ENCODE results near the gene ACSL3.

Gene ACSL3

GRCh38 chr2:222893716-222894115, 32.9 kb downstream of the ACSL3 start:
- H2BK12ac ChIP-seq (ENCODE audit: low read length) = no peak overlapping the region
- no peak overlapping the region for H2AK5ac ChIP-seq (ENCODE audit: low read length)
- H3K27ac ChIP-seq (ENCODE audit: low read depth, low read length) = no peak overlapping the region
- no peak overlapping the region for H4K8ac ChIP-seq (ENCODE audit: low read depth, low read length)
- no peak overlapping the region for H4K12ac ChIP-seq (ENCODE audit: low read depth, low read length)
- H3K4me1 ChIP-seq (ENCODE audit: control insufficient read depth in 1 of 2, insufficient read depth in 2 of 2, low read length in 2 of 2) = peaks cover 2 to 4% of the 10 kb centered on the region in 2 experiments
- no peak overlapping the region for H3K9ac ChIP-seq (ENCODE audit: low read length)
- peak overlapping the region; percentile 57 for H3K4ac ChIP-seq (ENCODE audit: low read depth, low read length)
- no peak overlapping the region for H3K18ac ChIP-seq (ENCODE audit: low read length)
- no peak overlapping the region for H2BK120ac ChIP-seq (ENCODE audit: insufficient read depth, low read length, poor library complexity)
- no peaks in the 10 kb centered on the region for H3K79me1 ChIP-seq (ENCODE audit: low read length)
- no peak overlapping the region for H3K4me2 ChIP-seq (ENCODE audit: low read length)
- H3K79me2 ChIP-seq (ENCODE audit: control insufficient read depth, insufficient read depth, low read length, poor library complexity) = peaks cover 5% of the 10 kb centered on the region
- no peak overlapping the region for H3K4me3 ChIP-seq (ENCODE audit: low read depth, low read length)
- H3K9me3 ChIP-seq (ENCODE audit: insufficient read depth, low read depth, low read length) = no peaks in the 10 kb centered on the region
- no peaks in the 10 kb centered on the region for H3K36me3 ChIP-seq (ENCODE audit: control insufficient read depth in 1 of 2, insufficient read depth in 2 of 2, low read length in 2 of 2)
- DNase-seq = no peak
- H2BK5ac ChIP-seq (ENCODE audit: low read depth, low read length, poor library complexity) = no peak overlapping the region
- H3K23ac ChIP-seq (ENCODE audit: low read length) = no peak overlapping the region
- WGBS (ENCODE audit: extremely low coverage, insufficient coverage, insufficient read length) = 100% methylated on average over 2 of the region's 4 CpGs
- no peak overlapping the region for H3K14ac ChIP-seq (ENCODE audit: low read length)
- H2AFZ ChIP-seq (ENCODE audit: insufficient read depth, low read length, poor library complexity) = no peak overlapping the region
- H4K91ac ChIP-seq (ENCODE audit: low read depth, low read length) = no peak overlapping the region
- H3K27me3 ChIP-seq (ENCODE audit: insufficient read depth, low read length) = no peaks in the 10 kb centered on the region

DNA sequence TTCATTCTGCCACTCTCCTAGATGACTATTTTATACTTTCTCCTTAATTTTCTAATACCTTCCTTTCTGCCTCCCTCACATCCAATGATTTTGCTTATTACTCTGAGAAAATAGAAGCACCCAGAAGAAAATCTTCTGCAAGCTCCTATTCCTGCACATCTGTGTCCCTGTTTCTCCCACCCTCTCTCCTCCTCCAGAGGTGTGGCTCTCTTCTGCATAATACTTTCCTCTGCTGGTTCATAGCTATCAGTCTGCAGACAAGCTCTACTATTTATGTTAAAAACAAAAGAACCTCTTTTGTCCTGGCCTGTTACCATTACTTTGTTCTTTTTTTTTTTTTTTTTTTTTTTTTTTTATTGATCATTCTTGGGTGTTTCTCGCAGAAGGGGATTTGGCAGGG, 34.3 kb downstream of the ACSL3 start:
- no peak overlapping the region for H3K4me3 ChIP-seq (ENCODE audit: low read depth, low read length)
- no peak overlapping the region for H3K4ac ChIP-seq (ENCODE audit: low read depth, low read length)
- H2BK120ac ChIP-seq (ENCODE audit: insufficient read depth, low read length, poor library complexity) = no peak overlapping the region
- H3K14ac ChIP-seq (ENCODE audit: low read length) = no peak overlapping the region
- H4K8ac ChIP-seq (ENCODE audit: low read depth, low read length) = no peak overlapping the region
- no peak overlapping the region for H3K18ac ChIP-seq (ENCODE audit: low read length)
- no peaks in the 10 kb centered on the region for H3K27me3 ChIP-seq (ENCODE audit: insufficient read depth, low read length)
- H3K79me1 ChIP-seq (ENCODE audit: low read length) = peaks cover 2% of the 10 kb centered on the region
- H3K36me3 ChIP-seq (ENCODE audit: control insufficient read depth in 1 of 2, insufficient read depth in 2 of 2, low read length in 2 of 2) = no peaks in the 10 kb centered on the region
- no peaks in the 10 kb centered on the region for H3K9me3 ChIP-seq (ENCODE audit: insufficient read depth, low read depth, low read length)
- H2BK5ac ChIP-seq (ENCODE audit: low read depth, low read length, poor library complexity) = no peak overlapping the region
- H2AK5ac ChIP-seq (ENCODE audit: low read length) = no peak overlapping the region
- no peak overlapping the region for H3K4me2 ChIP-seq (ENCODE audit: low read length)
- no peak overlapping the region for H4K91ac ChIP-seq (ENCODE audit: low read depth, low read length)
- no peak overlapping the region for H2BK12ac ChIP-seq (ENCODE audit: low read length)
- H3K4me1 ChIP-seq (ENCODE audit: control insufficient read depth in 1 of 2, insufficient read depth in 2 of 2, low read length in 2 of 2) = peaks cover 6 to 9% of the 10 kb centered on the region in 2 experiments
- H3K9ac ChIP-seq (ENCODE audit: low read length) = no peak overlapping the region
- WGBS (ENCODE audit: extremely low coverage, insufficient coverage, insufficient read length) = no CpG with 5 or more reads among the region's 1 CpG
- peaks cover 5% of the 10 kb centered on the region for H3K79me2 ChIP-seq (ENCODE audit: control insufficient read depth, insufficient read depth, low read length, poor library complexity)
- DNase-seq = no peak
- no peak overlapping the region for H3K27ac ChIP-seq (ENCODE audit: low read depth, low read length)
- H2AFZ ChIP-seq (ENCODE audit: insufficient read depth, low read length, poor library complexity) = no peak overlapping the region
- H4K12ac ChIP-seq (ENCODE audit: low read depth, low read length) = no peak overlapping the region
- H3K23ac ChIP-seq (ENCODE audit: low read length) = no peak overlapping the region

DNA sequence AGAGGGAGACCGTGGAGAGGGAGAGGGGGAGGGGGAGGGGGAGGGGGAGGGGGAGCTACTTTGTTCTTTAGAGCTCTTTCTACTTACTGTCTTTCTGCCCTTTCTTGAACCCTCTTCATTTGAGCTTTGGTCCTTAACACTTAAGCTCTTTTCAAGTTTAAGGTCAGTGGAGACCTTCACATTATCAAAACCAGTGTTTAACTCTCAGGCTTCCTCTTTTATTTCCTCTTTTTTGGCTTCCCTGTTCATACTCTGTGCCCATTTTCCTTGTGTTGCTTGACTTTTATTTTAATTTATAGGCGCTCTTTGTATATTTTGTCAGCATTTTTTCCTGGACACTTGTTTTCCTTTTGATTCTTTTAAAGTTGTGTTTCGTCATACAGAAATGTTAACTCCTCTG, 37.1 kb downstream of the ACSL3 start:
- no peak overlapping the region for H3K14ac ChIP-seq (ENCODE audit: low read length)
- H3K9ac ChIP-seq (ENCODE audit: low read length) = no peak overlapping the region
- H3K27me3 ChIP-seq (ENCODE audit: insufficient read depth, low read length) = no peaks in the 10 kb centered on the region
- no peak for DNase-seq
- no peak overlapping the region for H3K4me2 ChIP-seq (ENCODE audit: low read length)
- no peak overlapping the region for H2AFZ ChIP-seq (ENCODE audit: insufficient read depth, low read length, poor library complexity)
- H3K4me1 ChIP-seq (ENCODE audit: control insufficient read depth in 1 of 2, insufficient read depth in 2 of 2, low read length in 2 of 2) = peaks cover 11 to 16% of the 10 kb centered on the region in 2 experiments
- no peak overlapping the region for H2BK5ac ChIP-seq (ENCODE audit: low read depth, low read length, poor library complexity)
- H3K23ac ChIP-seq (ENCODE audit: low read length) = no peak overlapping the region
- H4K91ac ChIP-seq (ENCODE audit: low read depth, low read length) = no peak overlapping the region
- H3K18ac ChIP-seq (ENCODE audit: low read length) = no peak overlapping the region
- H4K8ac ChIP-seq (ENCODE audit: low read depth, low read length) = no peak overlapping the region
- peaks cover 5% of the 10 kb centered on the region for H3K79me2 ChIP-seq (ENCODE audit: control insufficient read depth, insufficient read depth, low read length, poor library complexity)
- H3K27ac ChIP-seq (ENCODE audit: low read depth, low read length) = no peak overlapping the region
- H3K4ac ChIP-seq (ENCODE audit: low read depth, low read length) = no peak overlapping the region
- no peak overlapping the region for H2AK5ac ChIP-seq (ENCODE audit: low read length)
- no peak overlapping the region for H2BK120ac ChIP-seq (ENCODE audit: insufficient read depth, low read length, poor library complexity)
- no peak overlapping the region for H4K12ac ChIP-seq (ENCODE audit: low read depth, low read length)
- H3K36me3 ChIP-seq (ENCODE audit: control insufficient read depth in 1 of 2, insufficient read depth in 2 of 2, low read length in 2 of 2) = peaks cover 0 to 2% of the 10 kb centered on the region in 2 experiments
- H3K9me3 ChIP-seq (ENCODE audit: insufficient read depth, low read depth, low read length) = no peaks in the 10 kb centered on the region
- no peak overlapping the region for H3K4me3 ChIP-seq (ENCODE audit: low read depth, low read length)
- no peak overlapping the region for H2BK12ac ChIP-seq (ENCODE audit: low read length)
- peaks cover 2% of the 10 kb centered on the region for H3K79me1 ChIP-seq (ENCODE audit: low read length)
- whole genome bisulfite sequencing (ENCODE audit: extremely low coverage, insufficient coverage, insufficient read length) = no CpG with 5 or more reads among the region's 3 CpGs

DNA sequence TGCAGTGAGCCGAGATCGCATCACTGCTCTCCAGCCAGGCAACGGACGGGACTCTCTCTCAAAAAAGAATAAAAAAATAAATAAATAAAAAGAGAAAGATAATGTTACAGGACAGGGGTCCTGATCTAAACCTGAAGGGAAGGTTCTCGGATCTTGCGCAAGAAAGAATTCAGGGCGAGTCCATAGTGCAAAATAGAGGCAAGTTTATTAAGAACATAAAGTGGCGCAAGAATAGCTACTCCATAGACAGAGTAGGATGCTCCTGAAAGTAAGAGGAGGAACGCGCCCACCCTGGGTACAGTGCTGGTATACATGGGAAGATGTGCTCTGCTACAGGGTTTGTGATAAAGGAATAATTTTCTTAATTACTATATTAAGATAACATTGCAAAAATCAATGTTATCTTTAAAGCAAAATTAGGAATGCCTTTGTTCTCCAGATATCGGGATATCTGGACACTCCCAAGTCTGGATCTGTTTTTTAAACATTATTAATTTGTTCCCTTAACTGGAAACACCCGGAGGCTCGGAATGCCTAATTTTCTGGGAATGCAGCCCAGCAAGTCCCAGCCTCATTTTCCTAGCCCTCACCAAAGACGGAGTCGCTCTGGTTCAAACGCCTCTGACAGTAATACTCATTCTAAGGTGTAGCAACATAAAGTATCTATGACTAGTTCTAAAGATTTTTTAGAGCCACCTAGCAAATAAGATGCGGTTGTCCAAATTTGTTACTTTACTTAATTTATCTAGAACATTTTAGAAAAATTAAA, 38.8 kb downstream of the ACSL3 start:
- no peaks in the 10 kb centered on the region for H3K79me2 ChIP-seq (ENCODE audit: control insufficient read depth, insufficient read depth, low read length, poor library complexity)
- no peak overlapping the region for H3K4ac ChIP-seq (ENCODE audit: low read depth, low read length)
- no peak overlapping the region for H2AFZ ChIP-seq (ENCODE audit: insufficient read depth, low read length, poor library complexity)
- no peak overlapping the region for H4K12ac ChIP-seq (ENCODE audit: low read depth, low read length)
- no peak overlapping the region for H2BK12ac ChIP-seq (ENCODE audit: low read length)
- H2AK5ac ChIP-seq (ENCODE audit: low read length) = no peak overlapping the region
- no CpG with 5 or more reads among the region's 17 CpGs for WGBS (ENCODE audit: extremely low coverage, insufficient coverage, insufficient read length)
- H2BK5ac ChIP-seq (ENCODE audit: low read depth, low read length, poor library complexity) = peak overlapping the region; percentile 46
- H3K18ac ChIP-seq (ENCODE audit: low read length) = no peak overlapping the region
- H3K27ac ChIP-seq (ENCODE audit: low read depth, low read length) = peak overlapping the region; percentile 82
- no peak overlapping the region for H3K23ac ChIP-seq (ENCODE audit: low read length)
- no peaks in the 10 kb centered on the region for H3K27me3 ChIP-seq (ENCODE audit: insufficient read depth, low read length)
- no peaks in the 10 kb centered on the region for H3K9me3 ChIP-seq (ENCODE audit: insufficient read depth, low read depth, low read length)
- H3K4me1 ChIP-seq (ENCODE audit: control insufficient read depth in 1 of 2, insufficient read depth in 2 of 2, low read length in 2 of 2) = peaks cover 8 to 17% of the 10 kb centered on the region in 2 experiments
- no peak overlapping the region for H3K14ac ChIP-seq (ENCODE audit: low read length)
- H3K79me1 ChIP-seq (ENCODE audit: low read length) = peaks cover 2% of the 10 kb centered on the region
- H4K91ac ChIP-seq (ENCODE audit: low read depth, low read length) = no peak overlapping the region
- no peak overlapping the region for H4K8ac ChIP-seq (ENCODE audit: low read depth, low read length)
- peaks cover 0 to 2% of the 10 kb centered on the region in 2 experiments for H3K36me3 ChIP-seq (ENCODE audit: control insufficient read depth in 1 of 2, insufficient read depth in 2 of 2, low read length in 2 of 2)
- H2BK120ac ChIP-seq (ENCODE audit: insufficient read depth, low read length, poor library complexity) = no peak overlapping the region
- peak; percentile 93 to 98 for DNase-seq
- no peak overlapping the region for H3K4me3 ChIP-seq (ENCODE audit: low read depth, low read length)
- no peak overlapping the region for H3K9ac ChIP-seq (ENCODE audit: low read length)
- H3K4me2 ChIP-seq (ENCODE audit: low read length) = peak overlapping the region; percentile 40

Measured in trophoblast cell (in vitro differentiated cells and primary cell).